HFFc6 (cell line): Measurements from ENCODE around the gene MALRD1. TPM values are rescaled to one million over a fixed set of nuclear protein-coding genes. Genes with fewer than 3 reads are reported as not detected.

Experiments used
- DNase-seq: peaks from one replicate; pipeline ENCODE4 v3.0.0-alpha.2; 2018
- H3K27ac Mint-ChIP-seq: 2 replicates; pipeline ENCODE4 v1.8.0; 2020; ENCODE audit warnings: mild to moderate bottlenecking, mixed read lengths
- H3K27me3 Mint-ChIP-seq: 2 replicates; pipeline ENCODE4 v1.8.0; 2021; ENCODE audit warnings: mild to moderate bottlenecking, moderate library complexity, mixed read lengths; ENCODE audit not compliant: insufficient read depth
- H3K36me3 Mint-ChIP-seq: 2 replicates; pipeline ENCODE4 v1.8.0; 2021; ENCODE audit warnings: low read depth, mixed read lengths
- H3K4me1 Mint-ChIP-seq: 2 replicates; pipeline ENCODE4 v1.8.0; 2020; ENCODE audit warnings: low read depth, mixed read lengths
- H3K4me3 Mint-ChIP-seq: 2 replicates; pipeline ENCODE4 v1.8.0; 2020; ENCODE audit warnings: mild to moderate bottlenecking, moderate library complexity, mixed read lengths
- H3K9me3 Mint-ChIP-seq: 2 replicates; pipeline ENCODE4 v1.8.0; 2020; ENCODE audit warnings: mild to moderate bottlenecking, mixed read lengths
- CTCF ChIP-seq: fragments of 200-600 bp; sonication (generic); IDR thresholded peaks from 2 replicates; pipeline ENCODE4 v1.5.0; 2021; ENCODE audit warnings: antibody characterized with exemption, mild to moderate bottlenecking
- total RNA-seq, 6 experiments: library from RNA; stranded (reverse); fragmentation: NEBNext Ultra II Directional; extraction: Animal tissue kit (Norgen Biotek cat#: 25700); gene quantifications; 2 replicates in 1 of 6; 3 replicates in 5 of 6; pipeline ENCODE4 v1.2.3, GENCODE V29; 2021

Gene MALRD1
- total RNA-seq, 6 experiments from 2014 or later, result not detected

GRCh38 chr10:19518632-19519031, 470.0 kb downstream of the MALRD1 start:
- H3K9me3 Mint-ChIP-seq, result peaks cover 17% of the 10 kb centered on the region
- no peak for DNase-seq
- H3K36me3 Mint-ChIP-seq, result no peaks in the 10 kb centered on the region
- H3K4me1 Mint-ChIP-seq, result no peaks in the 10 kb centered on the region
- no peak overlapping the region for H3K27ac Mint-ChIP-seq
- no peak overlapping the region for H3K4me3 Mint-ChIP-seq
- no peaks in the 10 kb centered on the region for H3K27me3 Mint-ChIP-seq
- no peak for TF ChIP-seq CTCF

- Mint-ChIP-seq H3K9me3 (no peaks in the 10 kb centered on the region; the same call in 1 of the 2 replicates), H3K27me3 (no peaks in the 10 kb centered on the region), H3K4me3 (no peak overlapping the region), H3K4me1 (no peaks in the 10 kb centered on the region), H3K27ac (no peak overlapping the region), H3K36me3 (no peaks in the 10 kb centered on the region)
- DNase-seq, result no peak
- TF ChIP-seq CTCF, result no peak
Observed at GRCh38 chr10:19531324-19531723, 482.7 kb downstream of the MALRD1 start.

GRCh38 chr10:19532411-19532810, 483.8 kb downstream of the MALRD1 start:
- H3K36me3 Mint-ChIP-seq, result no peaks in the 10 kb centered on the region
- no peak overlapping the region for H3K4me3 Mint-ChIP-seq
- no peaks in the 10 kb centered on the region; the same call in 1 of the 2 replicates for H3K9me3 Mint-ChIP-seq
- H3K27ac Mint-ChIP-seq, result no peak overlapping the region
- H3K27me3 Mint-ChIP-seq, result no peaks in the 10 kb centered on the region
- H3K4me1 Mint-ChIP-seq, result no peaks in the 10 kb centered on the region
- no peak for TF ChIP-seq CTCF
- no peak for DNase-seq

GRCh38 chr10:19541299-19541698, 492.7 kb downstream of the MALRD1 start:
- Mint-ChIP-seq H3K4me1 (no peaks in the 10 kb centered on the region), H3K27me3 (0 out of 2 replicates have a peak, but pooled peaks cover 3% of the 10 kb centered on the region), H3K9me3 (no peaks in the 10 kb centered on the region), H3K27ac (no peak overlapping the region), H3K36me3 (no peaks in the 10 kb centered on the region), H3K4me3 (no peak overlapping the region)
- TF ChIP-seq CTCF, result no peak
- DNase-seq, result no peak

GRCh38 chr10:19546224-19546623, 497.6 kb downstream of the MALRD1 start:
- no peaks in the 10 kb centered on the region; the same call in 1 of the 2 replicates for H3K27me3 Mint-ChIP-seq

More at GRCh38 chr10:19546224-19546623, 497.6 kb downstream of the MALRD1 start:
- no peak for DNase-seq
- TF ChIP-seq CTCF, result no peak
- Mint-ChIP-seq H3K4me1 (no peaks in the 10 kb centered on the region), H3K27ac (no peak overlapping the region), H3K36me3 (no peaks in the 10 kb centered on the region), H3K9me3 (peaks cover 7% of the 10 kb centered on the region), H3K4me3 (no peak overlapping the region)
